DMS53 (cell line): ENCODE data around the gene INSYN2B.
A peak's percentile ranks its signal among the peaks of the same experiment; 100 is the strongest.

Experiments
- DNase-seq: peaks from one replicate; lab custom pipeline; 2025; lab: John Stamatoyannopoulos, UW

The INSYN2B gene

DNA sequence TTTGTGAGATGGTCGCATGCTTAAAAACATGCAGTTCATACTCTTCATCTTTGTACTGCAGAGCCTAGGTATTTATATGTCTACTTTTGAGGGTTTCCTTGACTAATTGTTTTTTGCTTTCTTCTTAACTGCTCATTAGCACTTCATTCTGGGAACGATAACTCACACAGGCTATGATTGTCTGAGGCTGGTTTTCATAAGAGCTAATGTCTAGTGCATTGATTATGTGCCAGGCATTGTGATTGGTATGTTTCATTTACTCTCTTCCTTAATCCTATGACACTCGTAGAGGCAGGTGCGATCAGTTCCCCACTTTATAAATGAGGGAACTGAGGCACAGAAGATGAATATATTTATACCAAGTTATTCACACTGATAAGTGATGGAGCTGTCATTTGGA lies 93.6 kb downstream of the INSYN2B start:
- DNase-seq, result no peak

GRCh38 chr5:169886033-169886432 lies 94.3 kb downstream of the INSYN2B start:
- DNase-seq, result no peak

DNA sequence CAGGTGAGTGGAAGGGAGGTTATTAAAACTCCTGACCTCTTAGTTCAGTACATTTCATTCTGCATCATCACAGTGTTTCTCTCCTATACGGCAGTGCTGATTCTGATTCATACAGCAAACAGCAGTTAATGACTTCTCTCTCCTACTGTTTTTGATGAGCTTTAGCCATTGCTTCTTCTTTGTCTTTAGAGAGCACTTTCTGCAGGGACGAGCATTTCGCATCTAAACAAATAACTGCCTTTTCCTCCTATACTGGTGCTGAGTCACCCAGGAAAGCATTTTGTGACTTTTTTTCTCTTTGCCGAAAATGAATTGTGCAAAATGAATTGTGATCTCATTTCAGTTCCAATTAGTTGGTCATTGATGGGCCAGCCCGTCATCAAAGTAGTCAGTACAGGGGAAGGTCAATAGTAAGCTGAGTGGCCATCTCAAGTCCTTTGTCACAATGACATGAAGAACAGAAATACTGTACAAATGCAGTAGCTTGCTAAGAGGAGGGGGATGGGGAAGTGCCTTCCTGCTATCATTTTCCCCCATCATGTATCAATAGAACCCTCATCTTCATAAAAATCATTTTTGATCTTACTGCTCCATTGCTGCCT lies 98.5 kb downstream of the INSYN2B start:
- no peak for DNase-seq

DNA sequence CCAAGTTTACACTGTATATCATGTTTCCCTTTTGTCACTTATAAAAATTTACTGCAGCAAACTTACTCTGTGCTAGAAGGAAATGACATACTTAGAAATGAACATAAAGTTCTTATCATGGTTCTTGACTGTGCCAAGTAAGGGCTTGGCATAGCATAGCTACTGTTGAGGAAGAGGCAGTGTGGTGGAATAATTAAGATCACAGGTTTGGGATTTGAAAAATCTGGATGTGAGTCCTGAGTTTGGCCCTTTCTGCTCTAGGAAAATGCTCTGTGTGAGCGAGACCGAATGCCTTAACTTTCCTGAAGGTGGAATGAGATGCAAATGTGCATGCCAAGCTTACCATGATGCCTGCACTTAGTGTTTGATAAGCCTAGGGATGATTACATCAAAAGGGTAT lies 99.5 kb downstream of the INSYN2B start:
- DNase-seq, result no peak

DNA sequence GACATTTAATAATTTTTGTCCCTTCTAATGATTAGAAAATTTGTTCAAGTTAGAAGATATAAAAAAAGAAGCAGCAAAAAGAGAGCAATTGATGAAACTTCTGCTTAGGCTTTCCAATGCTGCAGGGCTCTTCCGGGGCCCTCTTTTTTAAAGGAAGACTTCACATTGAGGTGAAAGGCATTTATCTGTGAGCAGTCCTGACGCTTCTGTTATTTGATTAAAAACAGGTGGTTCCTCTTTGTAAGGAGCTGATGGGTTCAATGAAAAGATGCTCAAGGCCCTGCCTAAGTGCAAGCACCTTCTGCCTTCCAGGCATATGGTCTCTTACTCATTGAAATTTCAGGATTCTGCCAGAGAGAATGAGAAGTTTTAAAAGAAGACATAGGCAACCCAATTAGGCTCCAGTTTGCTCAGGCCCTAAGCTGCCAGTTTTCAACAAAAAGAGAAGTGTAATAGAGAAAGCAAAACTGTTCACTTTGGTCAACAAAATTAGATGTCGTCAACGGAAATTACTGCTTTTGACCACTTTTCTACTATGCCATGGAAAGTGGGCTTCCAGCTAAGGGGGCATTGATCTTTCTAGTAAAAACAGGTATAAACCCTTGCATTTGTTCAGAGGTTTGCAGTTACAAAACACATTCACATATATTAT lies 100.2 kb downstream of the INSYN2B start:
- DNase-seq, result no peak

GRCh38 chr5:169876386-169876785 lies 103.9 kb downstream of the INSYN2B start:
- no peak for DNase-seq

DNA sequence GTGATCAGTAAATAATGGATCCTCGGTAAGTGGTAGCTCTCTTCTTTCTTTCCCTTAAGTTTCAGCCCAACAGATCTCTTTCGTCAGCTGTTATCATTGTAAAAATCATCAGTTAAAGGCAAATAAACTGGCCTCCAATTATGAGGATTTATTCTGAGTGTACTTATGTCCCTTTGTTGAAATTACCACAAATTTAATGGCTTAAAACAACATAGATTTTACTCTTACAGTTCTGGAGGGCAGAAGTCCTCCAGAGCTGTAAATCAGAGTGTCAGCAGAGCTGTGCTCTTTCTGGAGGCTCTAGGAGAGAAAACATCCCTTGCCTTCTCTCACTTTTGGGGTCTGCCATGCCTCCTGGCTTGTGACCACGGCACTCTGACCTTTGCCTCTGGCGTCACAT lies 104.6 kb downstream of the INSYN2B start:
- DNase-seq, result no peak

- no peak for DNase-seq
Observed at GRCh38 chr5:169875091-169875728, 105.1 kb downstream of the INSYN2B start.

- no peak for DNase-seq
Observed at GRCh38 chr5:169874621-169875020, 105.7 kb downstream of the INSYN2B start.

DNA sequence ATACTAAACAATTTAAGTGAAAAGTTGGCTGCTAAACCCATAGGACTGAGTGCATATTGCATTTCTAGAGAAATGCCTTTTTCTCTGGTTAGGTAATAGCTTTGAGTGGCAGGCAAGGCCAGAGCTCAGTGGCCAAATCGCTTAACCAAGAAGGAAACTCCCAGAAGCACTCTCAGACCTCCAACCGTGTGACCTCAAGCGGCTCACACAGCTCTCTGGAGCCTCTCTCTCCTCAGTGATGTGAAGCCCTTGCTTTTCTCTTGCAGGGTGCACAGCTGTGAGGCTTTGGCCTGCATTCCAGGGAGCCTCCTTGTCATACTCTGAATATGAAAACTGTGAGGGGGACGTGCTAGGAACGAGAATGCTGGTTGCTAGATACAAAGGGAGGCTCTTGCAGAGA lies 106.7 kb downstream of the INSYN2B start:
- DNase-seq, result no peak

- DNase-seq, result no peak
Observed at GRCh38 chr5:169871826-169872490, 108.3 kb downstream of the INSYN2B start.

DNA sequence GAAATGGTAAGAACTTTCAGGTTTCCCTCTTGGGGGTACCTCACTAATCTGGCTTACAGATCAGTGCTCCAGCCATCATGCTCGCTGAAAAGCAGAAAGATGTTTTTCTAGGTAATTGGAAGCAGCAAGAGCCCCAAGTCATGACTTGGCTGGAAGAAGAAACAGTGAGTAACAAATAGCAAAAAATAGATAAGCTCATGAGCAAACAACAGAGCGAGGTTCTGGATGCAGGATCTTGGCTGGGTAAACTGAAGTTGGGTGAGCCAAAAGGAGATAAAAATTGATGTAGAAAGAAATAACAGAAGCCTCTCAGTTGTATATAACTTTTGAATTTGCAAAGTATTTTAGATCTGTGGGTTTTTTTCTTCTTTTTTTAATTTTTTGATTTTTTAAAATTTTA lies 110.1 kb downstream of the INSYN2B start:
- no peak for DNase-seq

- no peak for DNase-seq
Observed at GRCh38 chr5:169869066-169869465, 111.2 kb downstream of the INSYN2B start.

GRCh38 chr5:169867347-169867746 lies 112.9 kb downstream of the INSYN2B start:
- DNase-seq, result no peak

- DNase-seq, result no peak
Observed at GRCh38 chr5:169864483-169864882, 115.8 kb downstream of the INSYN2B start.

DNA sequence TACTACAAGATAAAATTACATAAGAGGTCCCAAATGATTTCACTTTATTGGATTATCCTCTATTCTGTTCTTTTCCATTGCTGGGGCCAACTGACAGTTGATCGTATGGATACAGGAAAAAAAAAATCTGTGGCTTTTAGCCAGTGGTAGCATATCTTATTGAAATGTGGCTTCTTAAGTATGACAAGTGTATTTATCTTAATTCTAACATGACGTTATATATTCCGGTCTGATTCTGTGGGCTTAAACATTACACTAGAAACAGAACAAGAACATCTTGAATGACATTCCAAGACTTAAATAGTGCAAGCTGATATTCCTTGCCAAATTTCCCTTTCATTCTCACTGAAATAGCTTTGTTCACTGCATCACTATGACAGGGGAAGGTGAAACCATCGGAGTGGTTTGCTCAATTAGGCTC lies 117.9 kb downstream of the INSYN2B start:
- DNase-seq, result no peak

GRCh38 chr5:169861934-169862333 lies 118.4 kb downstream of the INSYN2B start:
- DNase-seq, result no peak

DNA sequence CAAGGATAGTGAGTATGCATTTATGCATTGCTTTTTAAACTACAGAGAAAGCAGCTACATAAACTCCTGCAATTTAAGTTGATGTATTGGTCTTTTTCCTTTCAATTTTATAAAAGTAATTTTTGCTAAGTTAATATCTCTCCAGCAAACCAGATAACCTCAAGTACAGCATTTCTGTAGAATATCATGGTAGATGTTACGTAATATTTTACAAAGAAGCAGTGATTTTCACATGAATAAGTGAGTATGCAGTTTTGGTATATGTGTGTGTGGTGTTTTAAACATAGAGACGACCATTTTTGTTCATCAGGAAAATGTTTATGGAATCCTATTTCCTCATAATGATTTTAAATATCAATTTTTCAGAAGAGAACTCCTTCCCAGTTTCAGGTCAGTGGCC lies 118.9 kb downstream of the INSYN2B start:
- no peak for DNase-seq

- no peak for DNase-seq
Observed at GRCh38 chr5:169860585-169860984, 119.7 kb downstream of the INSYN2B start.

- DNase-seq, result peak; percentile 10
Observed at GRCh38 chr5:169856571-169856970, 123.7 kb downstream of the INSYN2B start.

DNA sequence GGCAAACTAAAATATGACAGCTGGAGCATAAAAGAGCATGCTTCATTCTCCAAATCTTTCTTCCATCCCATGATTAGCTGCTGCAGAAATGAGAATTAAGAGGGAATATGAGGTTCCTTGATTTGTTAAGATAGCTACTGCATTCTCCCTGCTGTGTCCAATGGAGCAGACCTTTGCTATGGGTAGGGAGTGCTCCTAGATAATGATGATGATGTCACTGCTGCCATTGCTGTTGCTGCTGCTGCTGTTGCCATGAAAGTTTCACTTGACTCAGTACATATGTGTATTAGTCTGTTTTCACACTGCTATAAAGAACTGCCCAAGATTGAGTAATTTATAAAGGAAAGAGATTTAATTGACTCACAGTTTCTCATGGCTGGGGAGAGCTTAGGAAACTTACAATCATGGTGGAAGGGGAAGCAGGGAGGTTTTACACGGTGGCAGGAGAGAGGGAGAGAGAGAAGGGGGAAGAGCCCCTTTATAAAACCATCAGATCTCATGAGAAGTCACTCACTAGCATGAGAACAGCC lies 128.9 kb downstream of the INSYN2B start:
- DNase-seq, result no peak

GRCh38 chr5:169850409-169850808 lies 129.9 kb downstream of the INSYN2B start:
- peak; percentile 9 for DNase-seq

- no peak for DNase-seq
Observed at GRCh38 chr5:169848792-169849191, 131.5 kb downstream of the INSYN2B start.
